Astrocyte (in vitro differentiated cells and primary cell): ENCODE results near the gene EPHB4.

ENCODE experiments used
- EZH2 ChIP-seq: IDR thresholded peaks from 2 replicates; pipeline ENCODE4 v1.6.1; 2012; ENCODE audit warnings: mild to moderate bottlenecking, low read length, inconsistent platforms; ENCODE audit not compliant: insufficient read depth
- TF ChIP-seq, protein P1 (sequence below): IDR thresholded peaks from 2 replicates; pipeline ENCODE4 v1.5.1; 2011; ENCODE audit warnings: low read depth, mild to moderate bottlenecking, inconsistent platforms, low read length, moderate library complexity; ENCODE audit not compliant: insufficient read depth

DNA sequence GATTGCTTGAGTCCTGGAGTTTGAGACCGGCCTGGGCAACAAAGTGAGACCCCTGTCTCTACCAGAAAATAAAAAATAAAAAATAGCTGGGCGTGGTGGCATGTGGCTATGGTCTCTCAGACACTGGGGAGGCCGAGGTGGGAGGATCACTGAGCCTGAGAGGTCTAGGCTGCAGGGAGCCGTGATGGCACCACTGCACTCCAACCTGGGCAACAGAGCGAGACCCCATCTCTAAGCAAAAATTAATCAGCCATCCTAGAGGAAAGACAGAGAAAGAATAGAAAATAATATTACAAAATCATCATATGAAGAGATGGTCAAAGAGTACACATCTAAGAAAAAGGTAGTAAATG lies 4.9 kb upstream of the EPHB4 start:
- TF ChIP-seq, protein P1, sequence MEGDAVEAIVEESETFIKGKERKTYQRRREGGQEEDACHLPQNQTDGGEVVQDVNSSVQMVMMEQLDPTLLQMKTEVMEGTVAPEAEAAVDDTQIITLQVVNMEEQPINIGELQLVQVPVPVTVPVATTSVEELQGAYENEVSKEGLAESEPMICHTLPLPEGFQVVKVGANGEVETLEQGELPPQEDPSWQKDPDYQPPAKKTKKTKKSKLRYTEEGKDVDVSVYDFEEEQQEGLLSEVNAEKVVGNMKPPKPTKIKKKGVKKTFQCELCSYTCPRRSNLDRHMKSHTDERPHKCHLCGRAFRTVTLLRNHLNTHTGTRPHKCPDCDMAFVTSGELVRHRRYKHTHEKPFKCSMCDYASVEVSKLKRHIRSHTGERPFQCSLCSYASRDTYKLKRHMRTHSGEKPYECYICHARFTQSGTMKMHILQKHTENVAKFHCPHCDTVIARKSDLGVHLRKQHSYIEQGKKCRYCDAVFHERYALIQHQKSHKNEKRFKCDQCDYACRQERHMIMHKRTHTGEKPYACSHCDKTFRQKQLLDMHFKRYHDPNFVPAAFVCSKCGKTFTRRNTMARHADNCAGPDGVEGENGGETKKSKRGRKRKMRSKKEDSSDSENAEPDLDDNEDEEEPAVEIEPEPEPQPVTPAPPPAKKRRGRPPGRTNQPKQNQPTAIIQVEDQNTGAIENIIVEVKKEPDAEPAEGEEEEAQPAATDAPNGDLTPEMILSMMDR, result no peak
- no peak for TF ChIP-seq EZH2
